GM10248 (cell line): ENCODE results near the gene RBM8A.
"Not testable (repeated sequence)": the region's sequence is repeated elsewhere in the genome, so short reads cannot be mapped to it uniquely, and the experiment has no call there.

Experiments
- CTCF ChIA-PET: fragments of 300-600 bp; sonication (Branson Sonifier 250); formaldehyde crosslinking; extraction: SDS; loops from one replicate; lab custom pipeline; 2021; ENCODE audit warnings: antibody characterized with exemption; lab: Yijun Ruan, JAX
- POLR2A ChIA-PET: fragments of 350-650 bp; sonication (Branson Sonifier 250); formaldehyde crosslinking; extraction: SDS; loops from one replicate; lab custom pipeline; 2020; ENCODE audit warnings: antibody characterized with exemption; lab: Yijun Ruan, JAX
- DNase-seq: peaks from one replicate; pipeline ENCODE4 v3.0.0; 2012; ENCODE audit errors: extremely low spot score
- CTCF ChIP-seq: IDR thresholded peaks from 2 replicates; pipeline ENCODE4 v1.5.1; 2012; ENCODE audit warnings: mild to moderate bottlenecking, low read depth; ENCODE audit errors: extremely low read depth, missing control alignments, control extremely low read depth

The RBM8A gene

GRCh38 chr1:145922266-145922665, 5.0 kb downstream of the RBM8A start:
- no peak for TF ChIP-seq CTCF
- ChIA-PET CTCF (interaction anchor here (1.2 to 1.7 kb wide), 3 partner anchors 11 to 77 kb away, joined by 3 to 5 read pairs (median 4); partner anchors contain the start of gene NUDT17), POLR2A (no interaction called here)
- no peak for DNase-seq

- POLR2A ChIA-PET, DNase-seq, CTCF ChIA-PET: not testable (repeated sequence)
Observed at GRCh38 chr1:145920297-145920696, 7.0 kb downstream of the RBM8A start.

GRCh38 chr1:145918992-145919939, 8.0 kb downstream of the RBM8A start:
- peak; percentile 42 for DNase-seq
- no peak for TF ChIP-seq CTCF
- CTCF ChIA-PET: interaction anchor here (0.6 to 1.3 kb wide), 7 partner anchors 8 to 75 kb away, joined by 3 to 5 read pairs (median 3); partner anchors contain the start of genes ITGA10, NUDT17 and RBM8A
- POLR2A ChIA-PET: interaction anchor here (0.5 to 2.0 kb wide), 3 partner anchors 8 to 45 kb away, joined by 6 to 8 read pairs (median 6); partner anchors contain the start of genes ANKRD34A, POLR3GL and RBM8A

- ChIA-PET POLR2A (interaction anchor here (1.4 to 2.0 kb wide), 2 partner anchors 9 to 46 kb away, joined by 6 to 8 read pairs; partner anchors contain the start of genes ANKRD34A, POLR3GL and RBM8A), CTCF (interaction anchor here (0.6 to 1.3 kb wide), 6 partner anchors 8 to 74 kb away, joined by 3 to 5 read pairs (median 4); partner anchors contain the start of genes NUDT17 and RBM8A)
- no peak for TF ChIP-seq CTCF
- DNase-seq: peak; percentile 91
Observed at GRCh38 chr1:145918144-145918991, 8.9 kb downstream of the RBM8A start, which contains the start of gene PEX11B. PEX11B (minus strand) TSS chr1:145918717; CDS start chr1:145918688, 29 bp downstream.

GRCh38 chr1:145917595-145917994, 9.7 kb downstream of the RBM8A start:
- no peak for TF ChIP-seq CTCF
- no peak for DNase-seq
- ChIA-PET CTCF (interaction anchor here (1.8 kb wide), 1 partner anchor 94 kb away, joined by 6 read pairs; no protein-coding TSS in a partner anchor), POLR2A (interaction anchor here (0.5 to 2.0 kb wide), 2 partner anchors 10 kb away, joined by 3 to 8 read pairs; partner anchors contain the start of gene RBM8A)

GRCh38 chr1:145916745-145917144, 10.5 kb downstream of the RBM8A start:
- CTCF ChIA-PET: interaction anchor here (1.2 to 10.4 kb wide), 5 partner anchors 12 to 95 kb away, joined by 3 to 70 read pairs (median 5); partner anchors contain the start of gene NUDT17
- no peak for TF ChIP-seq CTCF
- POLR2A ChIA-PET: no interaction called here

More at GRCh38 chr1:145916745-145917144, 10.5 kb downstream of the RBM8A start:
- DNase-seq: no peak
